HepG2 (cell line): Measurements from ENCODE around the gene ZNF506. TPM values are rescaled to one million over a fixed set of nuclear protein-coding genes. Genes with fewer than 3 reads are reported as not detected.

Experiments used
- AHDC1 ChIP-seq: sonication (generic); formaldehyde crosslinking; IDR thresholded peaks from 2 replicates; pipeline ENCODE4 v1.5.1; 2020; ENCODE audit warnings: mild to moderate bottlenecking, missing genetic modification reagents, borderline replicate concordance
- ATF7-NPFF ChIP-seq: sonication (generic); formaldehyde crosslinking; IDR thresholded peaks from 2 replicates; pipeline ENCODE4 v1.8.1; 2023; ENCODE audit warnings: mild to moderate bottlenecking, low read depth, missing genetic modification reagents, moderate library complexity
- KAT8 ChIP-seq: IDR thresholded peaks from 2 replicates; pipeline ENCODE4 v1.6.1; 2016; ENCODE audit warnings: missing genetic modification reagents, missing compliant biosample characterization
- KMT2B ChIP-seq: IDR thresholded peaks from 2 replicates; pipeline ENCODE4 v1.6.1; 2016; ENCODE audit warnings: missing genetic modification reagents, missing compliant biosample characterization
- NR0B2 ChIP-seq: sonication (generic); formaldehyde crosslinking; IDR thresholded peaks from 2 replicates; pipeline ENCODE4 v1.4.0; 2020; ENCODE audit warnings: mild to moderate bottlenecking, missing genetic modification reagents
- RARA ChIP-seq: IDR thresholded peaks from 2 replicates; pipeline ENCODE4 v1.6.1; 2016; ENCODE audit warnings: missing genetic modification reagents, missing compliant biosample characterization
- TARDBP ChIP-seq: sonication (generic); formaldehyde crosslinking; IDR thresholded peaks from 2 replicates; pipeline ENCODE4 v1.8.0; 2022; ENCODE audit warnings: mild to moderate bottlenecking, missing genetic modification reagents
- TCF7 ChIP-seq: sonication (generic); IDR thresholded peaks from 2 replicates; pipeline ENCODE4 v1.6.1; 2016; ENCODE audit warnings: antibody characterized with exemption, low read depth
- TFDP2 ChIP-seq: sonication (generic); formaldehyde crosslinking; IDR thresholded peaks from 2 replicates; pipeline ENCODE4 v1.4.0; 2020; ENCODE audit warnings: missing genetic modification reagents
- ZBTB21 ChIP-seq: sonication (generic); formaldehyde crosslinking; IDR thresholded peaks from 2 replicates; pipeline ENCODE4 v1.4.0; 2020; ENCODE audit warnings: missing genetic modification reagents
- ZNF143 ChIP-seq: sonication (generic); formaldehyde crosslinking; IDR thresholded peaks from 2 replicates; pipeline ENCODE4 v1.4.0; 2020; ENCODE audit warnings: missing genetic modification reagents
- ZNF720 ChIP-seq: sonication (generic); formaldehyde crosslinking; IDR thresholded peaks from 2 replicates; pipeline ENCODE4 v1.4.0; 2020; ENCODE audit warnings: missing genetic modification reagents
- ZNF816 ChIP-seq: sonication (generic); formaldehyde crosslinking; IDR thresholded peaks from 2 replicates; pipeline ENCODE4 v1.8.0; 2022; ENCODE audit warnings: missing genetic modification reagents, mild to moderate bottlenecking, borderline replicate concordance
- ZNF879 ChIP-seq: sonication (generic); formaldehyde crosslinking; IDR thresholded peaks from 2 replicates; pipeline ENCODE4 v1.8.1; 2023; ENCODE audit warnings: missing genetic modification reagents
- ZSCAN20 ChIP-seq: sonication (generic); formaldehyde crosslinking; IDR thresholded peaks from 2 replicates; pipeline ENCODE4 v1.4.0; 2020; ENCODE audit warnings: missing genetic modification reagents, mild to moderate bottlenecking, borderline replicate concordance
- polyA plus RNA-seq, 8 experiments: library from polyadenylated mRNA; depleted of rRNA in 3 of 8; stranded (reverse) in 7 of 8; unstranded in 1 of 8; fragments of >200 nt; fragmentation: Illumina TruSeq in 4 of 8; extraction: Trizol in 4 of 8; gene quantifications; 2 replicates each; pipeline versions ENCODE4 v1.2.1 to v1.2.3, GENCODE V29; 2011 to 2016; ENCODE audit warnings: low read depth in 4 of 8, missing spikeins in 1 of 8, mixed read lengths in 1 of 8; ENCODE audit not compliant: insufficient read depth in 1 of 8
- total RNA-seq, 5 experiments: library from RNA; depleted of rRNA; stranded (reverse); fragments of >200 nt; fragmentation: Illumina TruSeq; extraction: Trizol; gene quantifications; 2 replicates each; pipeline ENCODE4 v1.2.3, GENCODE V29; 2016; ENCODE audit warnings: low read depth in 1 of 5
- TF ChIP-seq, protein P1 (sequence below): sonication (generic); formaldehyde crosslinking; IDR thresholded peaks from 2 replicates; pipeline ENCODE4; 2020; ENCODE audit warnings: missing genetic modification reagents, mild to moderate bottlenecking, borderline replicate concordance
- TF ChIP-seq, protein P2 (sequence below): sonication (generic); formaldehyde crosslinking; IDR thresholded peaks from 2 replicates; pipeline ENCODE4 v1.4.0; 2020; ENCODE audit warnings: low read depth, mild to moderate bottlenecking, missing genetic modification reagents

The ZNF506 gene
- total and polyA plus RNA-seq, 2 of the 13 experiments (the other 11 are each of a cell fraction or from before 2014, with no cell fraction given) = not detected

- TF ChIP-seq, protein P1, sequence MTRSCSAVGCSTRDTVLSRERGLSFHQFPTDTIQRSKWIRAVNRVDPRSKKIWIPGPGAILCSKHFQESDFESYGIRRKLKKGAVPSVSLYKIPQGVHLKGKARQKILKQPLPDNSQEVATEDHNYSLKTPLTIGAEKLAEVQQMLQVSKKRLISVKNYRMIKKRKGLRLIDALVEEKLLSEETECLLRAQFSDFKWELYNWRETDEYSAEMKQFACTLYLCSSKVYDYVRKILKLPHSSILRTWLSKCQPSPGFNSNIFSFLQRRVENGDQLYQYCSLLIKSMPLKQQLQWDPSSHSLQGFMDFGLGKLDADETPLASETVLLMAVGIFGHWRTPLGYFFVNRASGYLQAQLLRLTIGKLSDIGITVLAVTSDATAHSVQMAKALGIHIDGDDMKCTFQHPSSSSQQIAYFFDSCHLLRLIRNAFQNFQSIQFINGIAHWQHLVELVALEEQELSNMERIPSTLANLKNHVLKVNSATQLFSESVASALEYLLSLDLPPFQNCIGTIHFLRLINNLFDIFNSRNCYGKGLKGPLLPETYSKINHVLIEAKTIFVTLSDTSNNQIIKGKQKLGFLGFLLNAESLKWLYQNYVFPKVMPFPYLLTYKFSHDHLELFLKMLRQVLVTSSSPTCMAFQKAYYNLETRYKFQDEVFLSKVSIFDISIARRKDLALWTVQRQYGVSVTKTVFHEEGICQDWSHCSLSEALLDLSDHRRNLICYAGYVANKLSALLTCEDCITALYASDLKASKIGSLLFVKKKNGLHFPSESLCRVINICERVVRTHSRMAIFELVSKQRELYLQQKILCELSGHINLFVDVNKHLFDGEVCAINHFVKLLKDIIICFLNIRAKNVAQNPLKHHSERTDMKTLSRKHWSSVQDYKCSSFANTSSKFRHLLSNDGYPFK (CRISPR knock-in tag) = peak; percentile 25; the same call in 1 of the 2 replicates
- TF ChIP-seq KAT8 (CRISPR knock-in tag) (0 out of 2 replicates have a peak, but pooled peaks have one; percentile 53), ZNF143 (CRISPR knock-in tag) (peak; percentile 39; the same call in 1 of the 2 replicates), ATF7-NPFF (no peak), TCF7 (no peak), ZNF720 (CRISPR knock-in tag) (no peak), ZSCAN20 (CRISPR knock-in tag) (no peak), KMT2B (peak; percentile 13; the same call in 1 of the 2 replicates), ZBTB21 (CRISPR knock-in tag) (no peak), AHDC1 (no peak), NR0B2 (CRISPR knock-in tag) (no peak), TFDP2 (CRISPR knock-in tag) (peak; percentile 67), RARA (CRISPR knock-in tag) (no peak; the same call in 1 of the 2 replicates), ZNF816 (CRISPR knock-in tag) (no peak), TARDBP (CRISPR knock-in tag) (no peak), ZNF879 (CRISPR knock-in tag) (no peak)
- TF ChIP-seq, protein P2, sequence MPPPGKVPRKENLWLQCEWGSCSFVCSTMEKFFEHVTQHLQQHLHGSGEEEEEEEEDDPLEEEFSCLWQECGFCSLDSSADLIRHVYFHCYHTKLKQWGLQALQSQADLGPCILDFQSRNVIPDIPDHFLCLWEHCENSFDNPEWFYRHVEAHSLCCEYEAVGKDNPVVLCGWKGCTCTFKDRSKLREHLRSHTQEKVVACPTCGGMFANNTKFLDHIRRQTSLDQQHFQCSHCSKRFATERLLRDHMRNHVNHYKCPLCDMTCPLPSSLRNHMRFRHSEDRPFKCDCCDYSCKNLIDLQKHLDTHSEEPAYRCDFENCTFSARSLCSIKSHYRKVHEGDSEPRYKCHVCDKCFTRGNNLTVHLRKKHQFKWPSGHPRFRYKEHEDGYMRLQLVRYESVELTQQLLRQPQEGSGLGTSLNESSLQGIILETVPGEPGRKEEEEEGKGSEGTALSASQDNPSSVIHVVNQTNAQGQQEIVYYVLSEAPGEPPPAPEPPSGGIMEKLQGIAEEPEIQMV (CRISPR knock-in tag) = peak; percentile 85; the same call in 1 of the 2 replicates
These were observed 44.4 kb upstream of the ZNF506 start, which contains the start of gene ZNF253 (continued) for GRCh38 chr19:19865750-19866610.
